Small intestine (tissue), 7 donors: ENCODE results near the gene SLC9A9. TPM values are rescaled to one million over a fixed set of nuclear protein-coding genes. Genes with fewer than 3 reads are reported as not detected.

Experiments
- DNase-seq, 2 donors: peaks; one replicate each; pipeline versions ENCODE4 v3.0.0 to v3.0.0-alpha.2; 2013
- FAIRE-seq: peaks from 2 replicates; lab custom pipeline; 2012; peaks lifted over from hg19 to GRCh38; lab: Jason Lieb, UNC
- H3K27ac ChIP-seq, 3 donors: one replicate each; pipeline ENCODE4 v1.5.1; 2013; ENCODE audit warnings: low read length in 2 of 3, mild to moderate bottlenecking in 2 of 3, control low read depth in 1 of 3, inconsistent platforms in 1 of 3, low read depth in 1 of 3, moderate library complexity in 1 of 3
- H3K27me3 ChIP-seq, 3 donors: one replicate each; pipeline ENCODE4 v1.6.1; 2013; ENCODE audit warnings: low read length in 3 of 3, inconsistent platforms in 1 of 3; ENCODE audit not compliant: control insufficient read depth in 3 of 3, insufficient read depth in 3 of 3
- H3K36me3 ChIP-seq, 3 donors: one replicate each; pipeline ENCODE4 v1.6.1; 2013; ENCODE audit warnings: low read length in 3 of 3, inconsistent platforms in 1 of 3, low read depth in 1 of 3, mild to moderate bottlenecking in 1 of 3, moderate library complexity in 1 of 3; ENCODE audit not compliant: control insufficient read depth in 3 of 3, insufficient read depth in 2 of 3
- H3K4me1 ChIP-seq, 3 donors: one replicate each; pipeline ENCODE4 v1.6.1; 2013; ENCODE audit warnings: low read length in 2 of 3, inconsistent platforms in 1 of 3, low read depth in 1 of 3, mild to moderate bottlenecking in 1 of 3, moderate library complexity in 1 of 3; ENCODE audit not compliant: control insufficient read depth in 3 of 3, insufficient read depth in 2 of 3
- H3K4me3 ChIP-seq, 3 donors: one replicate each; pipeline ENCODE4 v1.5.1; 2013; ENCODE audit warnings: low read length in 3 of 3, control low read depth in 1 of 3, inconsistent platforms in 1 of 3, low read depth in 1 of 3, mild to moderate bottlenecking in 1 of 3, moderate library complexity in 1 of 3
- H3K9me3 ChIP-seq, 2 donors: one replicate each; pipeline ENCODE4 v1.6.1; 2013; ENCODE audit warnings: low read depth in 1 of 2, low read length in 1 of 2; ENCODE audit not compliant: control insufficient read depth in 2 of 2, insufficient read depth in 1 of 2
- WGBS, 3 donors: extraction: QIAGEN DNeasy Blood & Tissue Kit; methylation state at CpG; one replicate each; pipeline ENCODE4 v1.1.7; 2013; 5-methylcytosine and 5-hydroxymethylcytosine counted together
- polyA plus RNA-seq, 4 donors: library from polyadenylated mRNA; stranded (reverse) in 3 of 4; unstranded in 1 of 4; fragments of 200-250 nt in 3 of 4; fragments of 120-200 nt in 1 of 4; gene quantifications; one replicate each; pipeline versions ENCODE4 v1.2.1 to v1.2.3, GENCODE V29; 2013
- donor health status: healthy with polysubstance abuse.
- donor health status: control.
- donor health status: control.
- donor health status: Bipolar disorder and iron deficiency.
- donor health status: healthy.

The SLC9A9 gene
- polyA plus RNA-seq, 4 donors, result 1.4 to 4.6 (median 4.1) TPM; not detected in 1

DNA sequence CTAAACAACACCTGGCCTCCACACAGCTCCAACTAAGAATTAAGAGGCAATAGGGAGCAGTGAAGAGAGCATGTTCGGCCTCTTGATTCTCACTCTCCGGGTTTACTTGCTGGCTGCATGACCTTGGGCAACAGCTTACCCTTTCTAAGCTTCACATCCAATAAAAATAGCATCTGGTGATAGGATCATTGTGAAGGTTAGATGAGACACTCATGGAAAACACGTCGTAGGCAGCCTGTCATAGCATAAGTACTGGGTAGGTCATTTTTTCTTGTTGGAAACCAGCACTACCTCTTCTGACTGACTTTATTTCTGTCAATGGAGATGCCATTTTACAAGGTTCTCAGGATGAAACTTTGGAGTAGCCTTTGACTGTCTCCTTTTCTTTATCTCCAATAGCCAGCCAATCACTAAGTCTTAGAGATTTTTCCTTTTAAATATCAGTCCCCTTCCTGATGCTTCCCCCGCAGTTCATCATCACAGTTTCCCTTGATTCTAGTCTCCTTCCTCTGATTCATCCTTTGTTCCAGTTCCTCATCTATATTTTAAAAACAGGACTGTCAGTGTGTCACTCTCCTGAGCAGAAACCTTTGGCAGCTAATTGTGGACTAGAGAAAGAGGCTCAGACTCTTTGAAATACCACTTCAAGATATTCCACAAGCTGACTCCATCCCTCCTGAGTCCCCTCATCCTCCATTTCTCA lies 271.5 kb downstream of the SLC9A9 start:
- Histone ChIP-seq H3K36me3 (peaks cover 0 to 2% (median 0%) of the 10 kb centered on the region in 3 donors), H3K27ac (no peak overlapping the region), H3K4me1 (no peaks in the 10 kb centered on the region), H3K27me3 (no peaks in the 10 kb centered on the region), H3K9me3 (no peaks in the 10 kb centered on the region), H3K4me3 (no peak overlapping the region)
- WGBS, 3 donors, result 94 to 98% (median 95%) methylated on average over 5 of the region's 5 CpGs
- FAIRE-seq (no peak), DNase-seq (no peak)

DNA sequence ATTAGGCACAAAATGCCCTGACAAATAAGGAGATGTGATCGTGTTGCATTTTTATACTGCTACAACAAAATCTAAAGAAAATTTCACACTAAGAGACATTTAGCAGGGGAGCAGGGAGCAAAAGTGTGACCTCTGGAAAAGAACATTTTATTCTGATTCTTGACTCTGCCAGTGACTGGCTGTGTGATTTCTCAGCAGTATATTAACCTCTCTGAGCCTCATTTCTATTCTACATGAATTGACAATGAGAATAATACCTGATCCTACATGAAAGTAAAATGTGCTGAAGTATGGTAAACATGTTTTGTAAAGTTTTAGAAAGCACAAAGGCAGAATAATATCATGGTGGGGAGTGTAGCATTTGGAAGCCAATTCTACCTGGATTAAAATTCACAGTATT lies 273.3 kb downstream of the SLC9A9 start:
- no peak overlapping the region for H3K27ac ChIP-seq
- FAIRE-seq, result no peak
- H3K27me3 ChIP-seq, result no peaks in the 10 kb centered on the region
- 93 to 97% (median 97%) methylated on average over 1 of the region's 1 CpG for WGBS, 3 donors
- no peaks in the 10 kb centered on the region for H3K9me3 ChIP-seq
- H3K4me3 ChIP-seq, result no peak overlapping the region
- H3K36me3 ChIP-seq, result peaks cover 0 to 2% (median 0%) of the 10 kb centered on the region in 3 donors
- DNase-seq, result no peak
- H3K4me1 ChIP-seq, result no peaks in the 10 kb centered on the region

GRCh38 chr3:143573610-143574303 lies 274.5 kb downstream of the SLC9A9 start:
- WGBS, 3 donors, result 89 to 95% (median 92%) methylated on average over 8 of the region's 8 CpGs
- DNase-seq (no peak), FAIRE-seq (no peak)
- no peak overlapping the region for H3K27ac ChIP-seq
- H3K4me1 ChIP-seq, result no peaks in the 10 kb centered on the region
- peaks cover 0 to 2% (median 0%) of the 10 kb centered on the region in 3 donors for H3K36me3 ChIP-seq
- H3K9me3 ChIP-seq, result no peaks in the 10 kb centered on the region
- no peaks in the 10 kb centered on the region for H3K27me3 ChIP-seq
- no peak overlapping the region for H3K4me3 ChIP-seq

DNA sequence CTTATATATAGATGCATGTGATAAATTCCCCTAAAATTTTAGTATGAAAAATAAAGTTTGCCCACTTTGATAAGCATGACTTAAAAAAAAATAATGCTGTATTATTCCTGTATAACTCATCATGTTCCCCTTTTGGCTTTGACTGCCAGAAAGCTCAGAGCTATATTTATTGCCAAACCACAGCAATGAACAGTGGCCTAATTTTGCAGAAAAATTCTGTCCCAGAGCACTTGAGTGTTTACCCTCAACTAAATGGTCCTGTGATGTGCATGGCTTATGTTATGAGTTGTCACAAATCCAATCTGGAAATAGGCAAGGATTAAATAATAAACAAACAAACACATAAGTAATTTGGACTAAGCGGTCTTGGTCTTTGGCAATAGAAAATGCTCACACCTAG lies 276.7 kb downstream of the SLC9A9 start:
- H3K9me3 ChIP-seq, result no peaks in the 10 kb centered on the region
- no peaks in the 10 kb centered on the region for H3K36me3 ChIP-seq
- no peaks in the 10 kb centered on the region for H3K27me3 ChIP-seq
- H3K27ac ChIP-seq, result no peak overlapping the region
- H3K4me3 ChIP-seq, result no peak overlapping the region
- 81 to 97% (median 94%) methylated on average over 1 of the region's 1 CpG for WGBS, 3 donors
- no peak for FAIRE-seq
- DNase-seq, result no peak
- H3K4me1 ChIP-seq, result peaks cover 0 to 15% (median 0%) of the 10 kb centered on the region in 3 donors

- H3K9me3 ChIP-seq, result no peaks in the 10 kb centered on the region
- FAIRE-seq, result no peak
- no peaks in the 10 kb centered on the region for H3K36me3 ChIP-seq
- H3K4me1 ChIP-seq, result peaks cover 0 to 18% (median 0%) of the 10 kb centered on the region in 3 donors
- peak in 1 of 2 donors; percentile 43 for DNase-seq
- H3K4me3 ChIP-seq, result no peak overlapping the region
- no peaks in the 10 kb centered on the region for H3K27me3 ChIP-seq
- WGBS, 3 donors, result 31 to 62% (median 42%) methylated on average over 2 of the region's 2 CpGs
- no peak overlapping the region for H3K27ac ChIP-seq
Observed at GRCh38 chr3:143567823-143568222, 280.4 kb downstream of the SLC9A9 start.

GRCh38 chr3:143565951-143566350 lies 282.3 kb downstream of the SLC9A9 start:
- H3K27ac ChIP-seq, result no peak overlapping the region
- DNase-seq (peak in 1 of 2 donors; percentile 74), FAIRE-seq (no peak)
- H3K27me3 ChIP-seq, result no peaks in the 10 kb centered on the region
- no peak overlapping the region for H3K4me3 ChIP-seq
- peaks cover 0 to 18% (median 0%) of the 10 kb centered on the region in 3 donors for H3K4me1 ChIP-seq
- H3K9me3 ChIP-seq, result no peaks in the 10 kb centered on the region
- no peaks in the 10 kb centered on the region for H3K36me3 ChIP-seq

GRCh38 chr3:143563786-143564185 lies 284.5 kb downstream of the SLC9A9 start:
- WGBS, 3 donors, result 77 to 98% (median 96%) methylated on average over 3 of the region's 3 CpGs
- no peak overlapping the region for H3K27ac ChIP-seq
- H3K4me1 ChIP-seq, result peaks cover 0 to 18% (median 0%) of the 10 kb centered on the region in 3 donors
- DNase-seq (no peak), FAIRE-seq (no peak)
- H3K27me3 ChIP-seq, result no peaks in the 10 kb centered on the region
- H3K4me3 ChIP-seq, result no peak overlapping the region
- H3K9me3 ChIP-seq, result peaks cover 0 to 2% of the 10 kb centered on the region in 2 donors
- no peaks in the 10 kb centered on the region for H3K36me3 ChIP-seq

DNA sequence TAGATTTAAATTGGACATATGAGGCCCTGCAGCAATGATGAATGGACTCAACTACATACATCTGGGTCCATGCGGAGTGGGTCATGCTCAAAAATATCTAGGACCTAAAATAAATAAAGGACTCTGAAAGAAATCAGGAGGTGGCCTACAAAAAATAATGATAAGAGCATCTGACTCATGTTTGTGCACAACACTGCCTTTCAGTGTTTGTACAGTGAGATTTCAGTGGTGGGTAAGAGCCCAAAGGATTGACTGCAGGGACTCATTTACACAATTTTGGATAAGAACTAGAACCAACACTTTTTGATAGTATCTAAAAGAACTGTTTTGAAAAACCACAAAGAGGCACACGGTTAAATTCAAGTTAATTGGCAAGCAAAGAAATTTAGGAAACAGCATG lies 285.5 kb downstream of the SLC9A9 start:
- H3K4me3 ChIP-seq, result no peak overlapping the region
- WGBS, 3 donors, result 78 to 93% (median 80%) methylated on average over 2 of the region's 2 CpGs
- no peak for FAIRE-seq
- peaks cover 0 to 12% of the 10 kb centered on the region in 2 donors for H3K9me3 ChIP-seq
- no peak overlapping the region for H3K27ac ChIP-seq
- H3K36me3 ChIP-seq, result no peaks in the 10 kb centered on the region
- no peak for DNase-seq
- H3K27me3 ChIP-seq, result no peaks in the 10 kb centered on the region
- H3K4me1 ChIP-seq, result peaks cover 0 to 14% (median 0%) of the 10 kb centered on the region in 3 donors
